Progenitor cell of endocrine pancreas (in vitro differentiated cells): ENCODE data around the gene FJX1. TPM values are rescaled to one million over a fixed set of nuclear protein-coding genes. Genes with fewer than 3 reads are reported as not detected.

Experiments
- DNase-seq: peaks from one replicate; pipeline ENCODE4 v3.0.0; 2021; ENCODE audit warnings: low spot score; ENCODE audit not compliant: unreplicated experiment
- H3K27ac Mint-ChIP-seq: 2 replicates; pipeline ENCODE4 v1.8.0; 2021; ENCODE audit warnings: mild to moderate bottlenecking, moderate library complexity, mixed read lengths
- H3K27me3 Mint-ChIP-seq: 2 replicates; pipeline ENCODE4 v1.8.0; 2021; ENCODE audit warnings: mixed read lengths
- H3K36me3 Mint-ChIP-seq: 2 replicates; pipeline ENCODE4 v1.8.0; 2022; ENCODE audit warnings: mixed read lengths; ENCODE audit not compliant: insufficient read depth
- H3K4me1 Mint-ChIP-seq: 2 replicates; pipeline ENCODE4 v1.8.0; 2021; ENCODE audit warnings: low read depth, mixed read lengths
- H3K4me3 Mint-ChIP-seq: 2 replicates; pipeline ENCODE4 v1.8.0; 2021; ENCODE audit warnings: low read depth, mild to moderate bottlenecking, moderate library complexity, mixed read lengths
- H3K9me3 Mint-ChIP-seq: 2 replicates; pipeline ENCODE4 v1.8.0; 2021; ENCODE audit warnings: low read depth, mixed read lengths
- total RNA-seq: library from RNA; stranded (reverse); gene quantifications from 2 replicates; pipeline ENCODE4 v1.2.1, GENCODE V29; 2021
- TF ChIP-seq, protein P1 (sequence below): fragments of 200-600 bp; sonication (generic); IDR thresholded peaks from one replicate; pipeline ENCODE4 v1.5.0; 2021; ENCODE audit warnings: antibody characterized with exemption, mild to moderate bottlenecking; ENCODE audit not compliant: unreplicated experiment

Gene FJX1
- total RNA-seq, 1 donor from 2014 or later, result 11.2 TPM

DNA sequence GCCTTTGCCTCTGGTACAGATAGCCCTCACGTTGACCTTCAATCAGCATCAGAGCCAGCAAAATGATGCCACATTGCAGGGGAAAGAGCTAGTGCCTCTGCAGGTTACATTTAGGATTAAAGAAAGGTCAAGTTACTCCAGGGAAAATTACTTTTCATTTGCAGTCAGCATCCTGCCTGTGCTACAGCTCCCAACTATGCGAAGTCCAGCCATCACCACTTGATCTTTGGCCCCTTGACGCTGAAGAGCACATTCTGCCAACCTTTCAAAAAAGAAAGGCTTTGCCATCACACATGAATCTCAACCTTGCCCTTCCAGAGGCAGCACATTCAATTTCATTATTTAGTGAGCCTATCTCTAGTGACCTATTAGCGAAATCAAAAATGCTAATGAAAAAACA is 11.3 kb downstream of the FJX1 start:
- no peak for DNase-seq
- H3K36me3 Mint-ChIP-seq, result no peaks in the 10 kb centered on the region
- peaks cover 14% of the 10 kb centered on the region for H3K27me3 Mint-ChIP-seq
- H3K4me3 Mint-ChIP-seq, result no peak overlapping the region
- peaks cover 10% of the 10 kb centered on the region for H3K4me1 Mint-ChIP-seq
- H3K9me3 Mint-ChIP-seq, result no peaks in the 10 kb centered on the region
- TF ChIP-seq, protein P1, sequence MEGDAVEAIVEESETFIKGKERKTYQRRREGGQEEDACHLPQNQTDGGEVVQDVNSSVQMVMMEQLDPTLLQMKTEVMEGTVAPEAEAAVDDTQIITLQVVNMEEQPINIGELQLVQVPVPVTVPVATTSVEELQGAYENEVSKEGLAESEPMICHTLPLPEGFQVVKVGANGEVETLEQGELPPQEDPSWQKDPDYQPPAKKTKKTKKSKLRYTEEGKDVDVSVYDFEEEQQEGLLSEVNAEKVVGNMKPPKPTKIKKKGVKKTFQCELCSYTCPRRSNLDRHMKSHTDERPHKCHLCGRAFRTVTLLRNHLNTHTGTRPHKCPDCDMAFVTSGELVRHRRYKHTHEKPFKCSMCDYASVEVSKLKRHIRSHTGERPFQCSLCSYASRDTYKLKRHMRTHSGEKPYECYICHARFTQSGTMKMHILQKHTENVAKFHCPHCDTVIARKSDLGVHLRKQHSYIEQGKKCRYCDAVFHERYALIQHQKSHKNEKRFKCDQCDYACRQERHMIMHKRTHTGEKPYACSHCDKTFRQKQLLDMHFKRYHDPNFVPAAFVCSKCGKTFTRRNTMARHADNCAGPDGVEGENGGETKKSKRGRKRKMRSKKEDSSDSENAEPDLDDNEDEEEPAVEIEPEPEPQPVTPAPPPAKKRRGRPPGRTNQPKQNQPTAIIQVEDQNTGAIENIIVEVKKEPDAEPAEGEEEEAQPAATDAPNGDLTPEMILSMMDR, result no peak
- no peak overlapping the region for H3K27ac Mint-ChIP-seq

DNA sequence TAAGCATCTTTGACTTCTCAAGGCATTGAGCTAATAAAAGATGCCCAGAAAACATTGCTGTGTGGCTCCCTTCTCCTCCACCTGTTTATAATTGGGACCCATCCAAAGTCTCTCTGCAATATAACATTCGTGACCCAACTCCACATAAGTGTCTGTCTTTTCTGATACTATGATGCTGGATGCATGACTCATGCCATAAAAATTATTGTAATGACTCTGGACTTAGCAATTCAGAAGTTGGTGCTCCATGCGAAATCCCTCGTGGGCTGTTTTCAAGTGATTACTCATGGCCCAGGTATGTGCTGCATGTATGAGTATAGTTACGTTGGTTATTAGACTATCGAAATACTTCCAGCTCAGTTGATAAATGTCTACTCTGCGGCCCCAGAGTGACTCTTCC is 11.7 kb downstream of the FJX1 start:
- Mint-ChIP-seq H3K27ac (no peak overlapping the region), H3K4me1 (peaks cover 10% of the 10 kb centered on the region), H3K4me3 (no peak overlapping the region), H3K36me3 (no peaks in the 10 kb centered on the region), H3K27me3 (peaks cover 14% of the 10 kb centered on the region), H3K9me3 (no peaks in the 10 kb centered on the region)
- DNase-seq, result no peak
- TF ChIP-seq, protein P1, result no peak

DNA sequence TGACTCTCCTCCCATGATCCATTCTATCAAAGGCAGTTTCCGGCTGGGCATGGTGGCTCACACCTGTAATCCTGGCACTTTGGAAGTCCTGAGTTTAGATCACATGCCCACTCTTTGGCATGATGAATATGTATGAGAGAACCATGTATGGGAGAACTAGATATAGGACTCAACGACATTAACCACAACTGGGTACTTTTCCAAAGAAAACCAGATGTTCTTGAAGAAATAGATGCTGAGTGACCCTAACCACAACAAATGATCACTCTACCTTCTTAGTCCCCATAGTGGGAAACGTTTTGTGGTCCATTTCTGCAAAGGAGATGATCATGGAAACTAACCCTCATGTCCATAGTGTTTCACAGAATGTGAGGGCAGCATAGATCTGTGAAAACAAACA is 13.6 kb downstream of the FJX1 start:
- DNase-seq, result no peak
- Mint-ChIP-seq H3K9me3 (no peaks in the 10 kb centered on the region), H3K4me1 (peaks cover 10% of the 10 kb centered on the region), H3K27me3 (peaks cover 6% of the 10 kb centered on the region), H3K36me3 (no peaks in the 10 kb centered on the region), H3K27ac (no peak overlapping the region), H3K4me3 (no peak overlapping the region)
- TF ChIP-seq, protein P1, result no peak

DNA sequence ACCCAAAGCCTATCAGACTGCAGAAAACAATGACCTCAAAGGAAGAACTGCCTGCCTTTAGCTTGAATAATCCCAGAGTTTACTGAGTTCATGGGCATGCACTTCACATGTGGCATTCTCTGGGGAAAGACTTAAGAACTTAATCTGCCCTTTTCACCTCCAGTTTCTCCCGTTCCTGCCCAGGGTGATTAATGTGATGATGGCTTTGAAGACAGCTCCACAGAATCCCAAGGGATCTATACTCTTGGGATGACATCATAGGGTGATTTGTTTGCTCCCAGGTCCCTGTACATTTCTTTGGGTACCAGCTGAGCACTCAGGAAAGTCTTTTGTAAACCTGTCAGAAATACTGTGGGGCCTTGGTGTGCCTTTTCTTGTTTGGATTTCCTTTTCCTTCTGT is 14.0 kb downstream of the FJX1 start:
- Mint-ChIP-seq H3K4me1 (peaks cover 10% of the 10 kb centered on the region), H3K9me3 (no peaks in the 10 kb centered on the region), H3K36me3 (no peaks in the 10 kb centered on the region), H3K27me3 (peaks cover 6% of the 10 kb centered on the region), H3K4me3 (no peak overlapping the region), H3K27ac (no peak overlapping the region)
- TF ChIP-seq, protein P1, result no peak
- no peak for DNase-seq

DNA sequence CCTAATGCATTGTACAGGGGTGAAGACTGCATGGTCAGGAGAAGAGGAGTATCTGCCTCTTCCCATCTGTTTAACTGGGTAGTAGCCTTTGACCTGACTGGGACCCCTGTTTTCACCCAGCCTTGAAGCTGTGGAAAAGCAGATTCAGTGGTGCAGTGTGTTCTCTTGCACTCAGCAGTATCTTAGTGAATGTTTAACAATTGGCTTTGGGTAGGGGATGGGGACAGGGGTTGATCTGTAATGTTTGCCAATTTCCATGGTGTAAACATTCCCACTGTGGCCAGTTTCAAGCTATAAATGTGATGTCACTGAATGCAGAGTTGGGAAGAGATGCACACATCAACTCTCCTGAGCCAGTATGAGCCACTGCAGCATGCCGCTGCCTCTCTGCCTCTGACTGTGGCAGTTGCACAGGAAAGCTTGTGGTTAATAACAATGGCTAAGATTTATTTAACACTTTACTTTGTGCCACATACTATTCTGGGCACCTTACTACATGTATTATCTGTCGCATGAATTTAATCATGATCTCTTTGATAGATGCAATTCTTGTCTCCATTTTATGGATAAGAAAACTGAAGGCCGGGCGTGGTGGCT is 15.7 kb downstream of the FJX1 start:
- H3K27ac Mint-ChIP-seq, result no peak overlapping the region
- no peaks in the 10 kb centered on the region for H3K36me3 Mint-ChIP-seq
- TF ChIP-seq, protein P1, result no peak
- no peak overlapping the region for H3K4me3 Mint-ChIP-seq
- no peaks in the 10 kb centered on the region for H3K9me3 Mint-ChIP-seq
- H3K27me3 Mint-ChIP-seq, result peaks cover 6% of the 10 kb centered on the region
- H3K4me1 Mint-ChIP-seq, result peaks cover 15% of the 10 kb centered on the region
- no peak for DNase-seq
